ENCODE results near the gene MMS19. TPM values are rescaled to one million over a fixed set of nuclear protein-coding genes. Genes with fewer than 3 reads are reported as not detected.
"Not testable (repeated sequence)": the region's sequence is repeated elsewhere in the genome, so short reads cannot be mapped to it uniquely, and the experiment has no call there.

The MMS19 gene
- total RNA-seq, 1 donor from 2014 or later: 46.7 TPM

DNA sequence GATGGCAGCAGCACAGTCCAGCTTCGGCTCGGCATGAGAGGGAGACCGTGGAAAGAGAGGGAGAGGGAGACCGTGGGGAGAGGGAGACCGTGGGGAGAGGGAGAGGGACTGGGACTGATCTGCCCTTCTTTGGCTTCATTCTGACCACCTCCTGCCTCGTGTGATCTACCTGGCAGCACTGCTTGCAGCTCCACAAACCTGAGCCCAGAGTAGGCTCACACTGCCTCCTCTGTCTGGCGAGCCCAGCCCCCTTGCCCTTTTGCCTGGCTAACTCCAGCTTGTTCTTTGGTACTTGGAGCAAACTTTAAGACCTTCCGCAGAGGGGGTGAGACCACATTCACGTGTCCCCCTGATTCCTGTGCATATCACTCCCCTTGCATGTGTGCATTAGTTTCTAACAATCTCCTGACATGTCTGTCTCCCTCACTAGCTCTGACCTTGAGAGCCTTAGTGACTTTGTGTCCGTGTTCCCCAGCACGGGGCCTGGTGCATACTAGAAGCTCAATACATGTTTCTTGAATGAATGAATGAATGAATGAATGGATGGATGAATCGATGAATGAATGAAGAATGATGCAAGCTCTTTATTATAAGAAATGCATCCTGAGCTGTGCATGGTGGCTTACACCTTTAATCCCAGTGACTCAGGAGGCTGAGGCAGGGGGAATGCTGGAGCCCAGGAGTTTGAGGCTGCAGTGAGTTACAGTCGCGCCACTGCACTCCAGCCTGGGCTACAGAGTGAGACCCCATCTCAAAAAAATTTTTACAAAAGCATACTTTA, 31.7 kb upstream of the MMS19 start:
- intact Hi-C loops (cut with DNase I): no loop called here
- no peak for DNase-seq (ENCODE audit: low spot score)

- DNase-seq (ENCODE audit: low spot score); intact Hi-C loops (cut with DNase I): not testable (repeated sequence)
These were observed 30.7 kb upstream of the MMS19 start for GRCh38 chr10:97528876-97529275.

DNA sequence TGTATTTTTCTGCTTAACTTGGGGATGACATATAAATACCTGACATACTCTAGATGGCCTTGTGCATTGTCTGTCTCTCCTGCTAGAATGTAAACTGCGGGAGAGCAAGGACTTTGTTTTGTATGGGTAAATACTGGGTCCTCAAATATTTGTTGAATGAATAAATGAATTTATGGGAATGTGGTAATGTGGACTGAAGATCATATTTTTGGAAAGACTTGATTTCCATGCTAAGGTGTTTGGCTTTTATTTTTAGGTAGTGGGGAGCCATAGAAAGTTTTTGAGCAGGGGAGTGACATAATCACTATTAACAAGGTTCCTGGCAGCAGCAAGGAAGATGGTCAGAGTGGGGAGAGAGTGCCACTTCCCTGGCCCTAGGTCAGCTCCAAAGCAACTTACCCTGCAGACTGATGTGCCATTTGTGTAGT, 27.5 kb upstream of the MMS19 start:
- DNase-seq (ENCODE audit: low spot score): no peak

GRCh38 chr10:97525086-97525485, 26.9 kb upstream of the MMS19 start:
- intact Hi-C loops (cut with DNase I): no loop called here

More for the DNA sequence above, 27.5 kb upstream of the MMS19 start:
- intact Hi-C loops (cut with DNase I): no loop called here

GRCh38 chr10:97522937-97523336, 24.7 kb upstream of the MMS19 start:
- intact Hi-C loops (cut with DNase I): no loop called here
- no peak for DNase-seq (ENCODE audit: low spot score)

More at GRCh38 chr10:97525086-97525485, 26.9 kb upstream of the MMS19 start:
- DNase-seq (ENCODE audit: low spot score): no peak

DNA sequence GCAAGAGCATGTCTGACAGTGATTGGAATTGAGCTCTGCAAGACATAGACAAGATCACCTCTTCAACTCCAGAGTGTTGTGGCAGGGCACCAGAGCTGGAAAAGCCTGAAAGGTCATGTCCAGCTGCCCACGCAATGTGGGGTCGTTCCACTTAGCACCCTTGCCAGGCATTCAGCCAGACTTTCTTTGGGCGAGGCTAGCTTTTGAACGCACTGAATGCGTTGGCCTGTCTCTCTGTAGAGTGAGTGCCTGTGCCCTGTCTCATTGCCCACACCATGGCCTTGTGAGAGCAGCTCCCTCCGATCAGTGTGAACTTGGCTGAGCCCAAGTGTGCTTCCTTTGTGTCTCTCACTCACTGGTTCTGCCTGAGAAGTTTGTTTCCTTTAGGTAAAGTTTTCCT, 23.8 kb upstream of the MMS19 start:
- DNase-seq (ENCODE audit: low spot score): no peak
- intact Hi-C loops (cut with DNase I): no loop called here

DNA sequence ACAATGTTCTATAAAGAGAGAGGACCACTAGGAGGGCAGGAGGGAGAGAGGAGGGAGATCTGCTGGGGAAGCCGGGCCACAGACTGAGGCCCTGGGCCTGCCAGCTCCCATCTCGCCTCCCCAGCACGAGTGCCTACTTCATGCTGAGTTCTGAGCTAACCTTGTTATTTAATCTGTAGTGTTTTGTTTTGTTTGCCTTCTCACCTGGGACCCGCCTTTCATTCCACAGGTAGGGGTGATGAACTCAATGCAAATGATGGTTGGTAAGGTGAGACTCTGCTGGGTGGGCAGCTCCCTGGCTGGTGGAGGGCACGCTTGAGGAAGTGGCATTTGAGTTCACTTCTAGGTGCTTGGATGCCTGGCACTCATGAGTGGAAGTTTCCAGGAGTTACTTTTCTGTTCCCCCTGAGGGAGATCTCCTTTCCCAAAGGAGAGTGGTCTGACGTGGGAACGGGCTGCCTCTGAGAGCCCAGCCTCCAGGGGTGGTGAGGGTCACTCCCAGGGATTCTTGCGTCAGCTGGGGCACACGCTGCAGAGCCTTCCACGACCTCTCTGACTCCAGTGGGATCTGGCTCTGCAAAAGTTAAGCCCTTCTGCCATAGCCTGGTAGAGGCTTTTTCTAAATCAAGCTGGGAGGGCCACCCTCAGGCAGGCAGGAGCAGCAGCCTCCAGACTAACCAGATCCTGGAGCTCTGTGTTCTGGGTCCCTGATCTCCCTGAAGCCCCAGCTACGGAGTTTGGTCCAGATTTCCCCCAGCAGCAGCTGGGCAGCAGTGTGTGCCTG, 22.9 kb upstream of the MMS19 start:
- intact Hi-C loops (cut with DNase I): no loop called here

DNA sequence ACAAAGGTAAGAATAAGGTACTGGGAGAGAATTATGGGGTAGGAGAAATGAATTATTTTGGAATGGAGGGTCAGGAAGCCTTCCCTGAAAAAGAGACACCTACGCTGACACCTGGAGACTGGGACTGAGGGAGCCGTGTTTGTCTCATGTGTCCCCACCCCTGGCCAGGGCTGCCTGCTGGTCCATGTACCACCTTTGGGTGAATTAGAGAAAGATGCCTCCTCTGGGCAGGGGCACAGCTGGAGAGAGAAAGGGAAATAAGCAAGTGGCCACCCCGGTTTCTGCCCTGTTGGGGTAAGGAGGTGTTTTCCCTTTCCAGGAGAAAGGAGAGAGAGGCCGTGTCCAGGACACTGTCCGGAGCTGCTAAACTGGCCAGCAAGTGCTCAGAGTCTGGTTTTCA, 22.3 kb upstream of the MMS19 start:
- no peak for DNase-seq (ENCODE audit: low spot score)
- intact Hi-C loops (cut with DNase I): no loop called here

More for the DNA sequence above, 22.9 kb upstream of the MMS19 start:
- DNase-seq (ENCODE audit: low spot score): no peak

- no peak for DNase-seq (ENCODE audit: low spot score)
- intact Hi-C loops (cut with DNase I): no loop called here
These were observed 21.1 kb upstream of the MMS19 start for GRCh38 chr10:97519342-97519741.

DNA sequence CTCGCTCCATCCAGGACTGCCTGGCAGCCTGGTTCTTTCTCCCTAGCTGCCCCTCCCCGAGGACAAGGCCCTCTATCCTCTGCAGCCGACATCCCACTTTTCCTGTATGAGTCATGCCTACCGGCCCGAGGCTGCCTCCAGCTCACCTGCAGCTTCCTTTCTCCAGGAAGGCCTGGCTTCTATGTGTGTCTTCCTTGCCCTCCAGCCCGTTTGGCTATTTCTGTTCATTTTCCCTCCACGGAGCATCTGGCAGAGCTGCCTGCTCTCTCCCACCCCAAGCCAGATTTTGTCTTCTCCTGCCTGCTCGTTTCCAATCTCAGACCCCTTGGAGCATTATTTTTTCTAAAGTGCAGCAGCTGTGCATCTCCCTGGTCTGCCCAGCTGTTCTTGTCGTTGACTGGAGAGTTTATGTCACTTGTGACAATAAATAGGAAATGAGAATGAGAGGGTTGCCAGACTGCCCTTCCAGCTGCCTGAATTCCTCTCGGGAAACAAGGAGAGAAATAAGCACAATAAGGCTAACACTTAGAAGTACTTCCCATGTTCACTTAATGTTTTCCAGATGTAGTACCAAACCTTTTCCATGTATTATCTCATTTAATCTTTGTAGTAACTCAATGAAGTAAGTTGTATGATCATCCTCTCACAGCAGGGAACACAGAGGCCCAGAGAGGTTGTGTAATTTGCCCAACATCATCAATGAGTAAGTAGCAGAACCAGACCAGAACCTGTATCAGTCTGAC, 20.2 kb upstream of the MMS19 start:
- no peak for DNase-seq (ENCODE audit: low spot score)
- intact Hi-C loops (cut with DNase I): no loop called here

DNA sequence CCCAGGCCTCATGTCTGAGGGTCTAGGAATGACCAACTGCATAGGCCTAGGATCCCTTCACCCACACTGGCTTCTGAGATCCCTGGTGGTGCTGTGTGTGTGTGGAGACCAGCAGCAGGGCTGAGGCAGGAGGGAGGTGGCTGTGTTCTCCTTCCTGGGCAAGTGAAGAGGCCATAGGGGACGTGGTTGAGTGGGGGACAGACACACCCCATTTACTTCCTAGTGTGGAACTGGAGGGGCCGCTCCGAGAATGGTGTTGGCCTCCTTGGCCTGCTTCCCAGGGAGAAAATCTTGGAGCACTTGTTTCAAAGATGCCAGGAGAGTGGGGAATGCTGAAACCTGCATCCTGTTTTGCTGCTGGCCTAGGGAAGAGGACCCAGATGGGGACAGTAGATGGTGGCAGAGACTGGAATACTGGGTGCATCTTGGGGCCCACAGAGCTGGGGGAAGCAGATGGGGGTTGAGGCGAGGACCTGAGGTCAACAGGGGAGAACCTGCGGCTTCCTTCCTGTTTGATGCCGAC, 19.6 kb upstream of the MMS19 start:
- DNase-seq (ENCODE audit: low spot score): no peak
- intact Hi-C loops (cut with DNase I): no loop called here

DNA sequence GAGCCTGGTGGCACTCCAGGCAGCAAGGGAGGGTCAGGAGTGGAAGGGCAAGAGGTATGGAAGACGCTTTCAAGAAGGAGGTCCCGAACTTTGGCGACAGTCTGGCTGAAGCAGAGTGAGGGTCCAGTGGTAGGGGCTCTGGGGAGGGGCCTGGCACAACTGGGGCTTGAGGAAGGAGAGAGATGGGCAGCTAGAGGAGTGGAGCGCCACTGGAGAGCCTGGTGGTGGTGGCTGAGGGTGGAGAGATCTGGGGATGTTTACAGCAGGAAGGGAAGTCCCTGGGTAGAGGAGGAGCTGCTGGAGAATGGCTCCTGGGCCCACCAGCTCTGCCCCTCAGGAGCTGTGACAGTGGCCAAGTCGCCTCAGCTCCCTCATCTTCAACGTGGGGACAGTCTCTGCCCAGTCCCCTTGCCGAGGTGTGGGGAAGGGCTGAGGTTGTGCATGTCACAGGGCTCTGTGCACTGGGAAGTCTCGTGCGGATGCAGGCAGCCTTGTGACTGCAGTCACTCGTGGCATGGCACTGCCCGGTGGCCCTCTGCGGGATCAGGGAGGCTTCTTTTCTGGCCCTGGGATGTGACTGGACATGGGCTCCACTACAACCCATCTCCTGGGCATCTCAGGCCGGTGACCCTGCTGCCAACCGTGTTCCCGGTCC, 19.0 kb upstream of the MMS19 start:
- intact Hi-C loops (cut with DNase I): no loop called here
- no peak for DNase-seq (ENCODE audit: low spot score)

DNA sequence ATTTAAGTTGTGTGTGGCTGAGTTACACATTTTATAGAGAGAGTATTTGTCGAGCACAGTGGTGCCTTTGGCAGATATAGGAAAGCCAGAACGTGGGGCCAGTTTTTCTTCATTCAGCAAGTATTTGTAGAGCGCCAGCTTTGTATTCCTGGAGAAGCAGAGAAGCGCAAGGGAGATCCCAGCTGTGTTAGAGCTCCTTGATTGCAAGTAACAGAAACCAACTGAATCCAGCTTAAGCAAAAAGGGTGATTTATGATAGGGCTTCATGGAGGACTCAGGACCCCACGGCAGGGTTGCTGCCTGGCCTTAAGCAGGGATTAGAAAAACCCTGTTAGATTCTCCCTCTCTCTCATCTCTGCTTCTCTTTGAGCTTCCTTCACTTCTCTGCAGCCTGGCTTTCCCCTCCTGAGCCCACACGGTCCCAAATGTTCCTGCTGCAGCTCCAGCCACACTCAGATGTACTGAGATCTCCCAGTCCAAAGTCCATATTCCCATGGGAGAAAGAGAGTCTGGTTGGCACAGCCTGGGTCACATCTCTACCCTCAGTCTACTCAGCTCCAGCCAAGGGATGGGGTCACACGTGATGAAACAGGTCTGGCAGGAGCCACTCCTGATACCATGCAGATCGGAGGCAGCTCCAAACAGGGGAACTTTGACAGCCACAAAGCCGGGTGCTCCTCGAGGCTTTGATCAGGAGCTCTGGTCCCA, 17.2 kb upstream of the MMS19 start:
- intact Hi-C loops (cut with DNase I): no loop called here
- DNase-seq (ENCODE audit: low spot score): no peak

DNA sequence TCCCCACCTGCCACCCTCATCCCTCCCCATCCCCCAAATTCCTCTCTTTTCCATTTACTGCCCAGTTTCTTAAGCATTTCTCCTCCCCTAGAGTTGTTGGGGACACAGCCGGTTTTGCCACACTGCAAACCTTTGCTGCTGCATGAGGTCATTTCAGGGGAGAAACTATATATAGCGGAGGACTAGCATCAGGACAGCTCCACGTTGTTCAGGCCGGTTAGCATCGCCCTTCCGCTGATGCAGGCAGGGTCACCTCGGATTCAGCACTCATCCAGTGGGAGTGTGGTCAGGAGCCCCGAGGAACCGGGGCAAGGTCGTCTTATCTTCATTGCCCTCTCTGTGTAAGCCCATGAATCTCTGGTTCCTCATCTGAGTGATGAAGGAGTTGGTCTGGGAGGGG, 16.1 kb upstream of the MMS19 start:
- DNase-seq (ENCODE audit: low spot score): no peak
- intact Hi-C loops (cut with DNase I): no loop called here

GRCh38 chr10:97512993-97513392, 14.8 kb upstream of the MMS19 start:
- intact Hi-C loops (cut with DNase I): no loop called here
- DNase-seq (ENCODE audit: low spot score): no peak

- intact Hi-C loops (cut with DNase I): no loop called here
- DNase-seq (ENCODE audit: low spot score): no peak
These were observed 13.7 kb upstream of the MMS19 start for GRCh38 chr10:97511711-97512440.

- intact Hi-C loops (cut with DNase I): no loop called here
- DNase-seq (ENCODE audit: low spot score): no peak
These were observed 12.5 kb upstream of the MMS19 start for GRCh38 chr10:97510686-97511085.

DNA sequence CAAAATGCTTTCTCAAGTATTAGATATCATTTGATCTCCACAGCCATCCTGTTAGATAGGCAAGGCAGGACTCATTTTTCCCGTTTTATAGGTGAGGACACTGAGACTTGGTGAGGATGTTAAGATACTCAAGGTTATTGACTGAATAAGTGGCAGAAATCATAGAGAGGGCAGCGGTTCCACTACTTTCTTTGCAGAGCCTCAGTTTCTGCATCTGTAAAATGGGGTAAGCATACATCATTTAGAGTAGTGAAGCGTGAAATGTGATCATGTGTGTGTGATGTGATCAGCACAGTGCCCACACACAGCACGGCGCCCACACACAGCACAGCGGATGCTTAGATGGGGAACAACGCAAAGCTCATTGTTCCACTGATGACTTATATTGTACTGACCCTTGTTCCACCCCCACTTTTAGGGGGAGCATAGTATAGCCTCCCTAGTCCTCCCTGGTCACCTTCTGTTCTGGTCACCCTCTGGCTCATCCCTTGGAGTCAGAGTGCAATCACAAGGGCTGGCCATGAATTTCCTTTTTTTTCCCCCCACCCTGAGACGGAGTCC, 11.0 kb upstream of the MMS19 start:
- no peak for DNase-seq (ENCODE audit: low spot score)
- intact Hi-C loops (cut with DNase I): no loop called here
